Measurements from ENCODE around the gene ZNF641. TPM values are rescaled to one million over a fixed set of nuclear protein-coding genes. Genes with fewer than 3 reads are reported as not detected.

The ZNF641 gene
- total RNA-seq, 1 donor: 16.8 TPM

DNA sequence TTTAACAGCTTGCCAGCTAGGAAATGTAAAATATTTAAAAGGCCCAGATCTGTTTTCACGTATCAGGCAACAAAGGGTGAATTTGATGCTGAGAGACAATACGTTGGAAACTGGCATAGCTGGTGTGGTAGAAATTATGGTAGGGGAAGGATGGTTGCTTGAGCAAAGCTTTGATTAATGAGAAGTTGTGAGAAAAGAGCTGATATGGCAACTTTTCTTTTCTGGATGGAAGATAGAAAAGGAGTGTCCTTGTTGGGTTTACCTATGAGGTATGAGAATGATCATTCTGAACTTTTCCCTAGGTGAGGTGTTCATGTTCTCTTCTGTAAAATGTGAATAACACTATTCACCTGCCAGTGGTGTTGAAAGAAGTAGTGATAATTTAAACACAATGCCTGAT, 34.2 kb downstream of the ZNF641 start:
- DNase-seq (ENCODE audit: low read depth): no peak
- H3K4me3 ChIP-seq (ENCODE audit: low read depth, low read length): no peak overlapping the region
- TF ChIP-seq, protein P1, sequence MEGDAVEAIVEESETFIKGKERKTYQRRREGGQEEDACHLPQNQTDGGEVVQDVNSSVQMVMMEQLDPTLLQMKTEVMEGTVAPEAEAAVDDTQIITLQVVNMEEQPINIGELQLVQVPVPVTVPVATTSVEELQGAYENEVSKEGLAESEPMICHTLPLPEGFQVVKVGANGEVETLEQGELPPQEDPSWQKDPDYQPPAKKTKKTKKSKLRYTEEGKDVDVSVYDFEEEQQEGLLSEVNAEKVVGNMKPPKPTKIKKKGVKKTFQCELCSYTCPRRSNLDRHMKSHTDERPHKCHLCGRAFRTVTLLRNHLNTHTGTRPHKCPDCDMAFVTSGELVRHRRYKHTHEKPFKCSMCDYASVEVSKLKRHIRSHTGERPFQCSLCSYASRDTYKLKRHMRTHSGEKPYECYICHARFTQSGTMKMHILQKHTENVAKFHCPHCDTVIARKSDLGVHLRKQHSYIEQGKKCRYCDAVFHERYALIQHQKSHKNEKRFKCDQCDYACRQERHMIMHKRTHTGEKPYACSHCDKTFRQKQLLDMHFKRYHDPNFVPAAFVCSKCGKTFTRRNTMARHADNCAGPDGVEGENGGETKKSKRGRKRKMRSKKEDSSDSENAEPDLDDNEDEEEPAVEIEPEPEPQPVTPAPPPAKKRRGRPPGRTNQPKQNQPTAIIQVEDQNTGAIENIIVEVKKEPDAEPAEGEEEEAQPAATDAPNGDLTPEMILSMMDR (IDR thresholded peaks at IDR 0.05; ENCODE audit: insufficient read depth, low read depth, low read length): no peak

DNA sequence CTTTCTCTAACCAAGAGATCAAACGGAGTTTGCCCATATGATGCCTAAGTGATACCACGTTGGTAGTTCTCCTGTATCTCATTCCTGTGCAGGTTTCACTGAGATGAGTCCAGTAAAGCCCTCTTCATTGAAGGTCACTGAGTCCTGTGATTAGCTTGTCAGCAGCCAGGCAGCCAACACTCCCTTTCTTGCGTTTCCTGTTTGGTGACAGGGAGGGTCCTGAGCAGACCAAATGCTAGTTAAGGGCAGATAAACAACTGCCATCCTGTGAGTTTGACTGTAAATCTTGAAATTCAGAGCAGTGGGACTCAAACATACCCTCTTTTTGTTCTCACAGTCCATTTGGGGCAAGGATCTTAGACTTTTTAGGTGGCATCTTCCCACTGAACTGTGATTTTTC, 39.4 kb downstream of the ZNF641 start:
- no peak overlapping the region for H3K4me3 ChIP-seq (ENCODE audit: low read depth, low read length)
- TF ChIP-seq, protein P1 (IDR thresholded peaks at IDR 0.05; ENCODE audit: insufficient read depth, low read depth, low read length): no peak
- DNase-seq (ENCODE audit: low read depth): no peak

DNA sequence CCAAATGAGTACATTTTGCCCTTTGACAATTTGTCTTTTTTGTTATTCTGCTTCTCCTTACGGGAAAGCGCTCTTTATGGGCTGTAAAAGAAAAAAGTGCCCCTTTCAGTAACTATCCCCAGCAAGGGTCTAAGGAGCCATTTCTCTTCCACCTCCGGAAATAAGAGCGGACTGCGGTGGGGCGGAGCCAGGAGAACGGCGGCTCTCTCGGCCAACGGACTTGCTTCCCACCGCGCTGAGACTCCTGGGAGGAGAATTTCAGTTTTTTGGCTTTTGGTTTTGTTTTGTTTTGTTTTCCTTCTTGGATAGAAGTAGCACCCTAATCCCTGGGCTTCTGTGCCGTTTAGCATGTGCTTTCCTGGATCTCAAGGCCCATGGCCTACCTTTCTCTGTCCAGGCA, 43.5 kb downstream of the ZNF641 start:
- TF ChIP-seq, protein P1 (IDR thresholded peaks at IDR 0.05; ENCODE audit: insufficient read depth, low read depth, low read length): no peak
- DNase-seq (ENCODE audit: low read depth): no peak
- H3K4me3 ChIP-seq (ENCODE audit: low read depth, low read length): no peak overlapping the region

DNA sequence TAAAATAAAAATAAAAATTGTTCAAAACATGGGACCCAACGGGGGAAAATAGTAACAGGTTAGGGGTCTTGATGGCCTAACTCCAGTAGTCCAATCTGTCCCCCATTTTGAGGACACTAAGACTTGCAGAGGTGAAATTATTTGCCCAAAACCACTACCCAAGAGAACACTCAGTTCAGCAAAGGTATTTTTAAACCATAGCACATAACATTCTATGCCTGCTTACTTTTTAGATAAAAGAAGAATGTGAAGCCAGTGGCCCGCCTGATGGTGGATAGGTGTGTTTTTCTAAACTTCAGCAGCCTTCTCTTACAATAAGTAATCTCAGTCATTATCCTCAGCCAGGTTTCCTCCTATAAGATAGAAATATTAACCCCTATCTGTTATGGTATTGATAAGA, 45.5 kb downstream of the ZNF641 start:
- DNase-seq (ENCODE audit: low read depth): no peak

DNA sequence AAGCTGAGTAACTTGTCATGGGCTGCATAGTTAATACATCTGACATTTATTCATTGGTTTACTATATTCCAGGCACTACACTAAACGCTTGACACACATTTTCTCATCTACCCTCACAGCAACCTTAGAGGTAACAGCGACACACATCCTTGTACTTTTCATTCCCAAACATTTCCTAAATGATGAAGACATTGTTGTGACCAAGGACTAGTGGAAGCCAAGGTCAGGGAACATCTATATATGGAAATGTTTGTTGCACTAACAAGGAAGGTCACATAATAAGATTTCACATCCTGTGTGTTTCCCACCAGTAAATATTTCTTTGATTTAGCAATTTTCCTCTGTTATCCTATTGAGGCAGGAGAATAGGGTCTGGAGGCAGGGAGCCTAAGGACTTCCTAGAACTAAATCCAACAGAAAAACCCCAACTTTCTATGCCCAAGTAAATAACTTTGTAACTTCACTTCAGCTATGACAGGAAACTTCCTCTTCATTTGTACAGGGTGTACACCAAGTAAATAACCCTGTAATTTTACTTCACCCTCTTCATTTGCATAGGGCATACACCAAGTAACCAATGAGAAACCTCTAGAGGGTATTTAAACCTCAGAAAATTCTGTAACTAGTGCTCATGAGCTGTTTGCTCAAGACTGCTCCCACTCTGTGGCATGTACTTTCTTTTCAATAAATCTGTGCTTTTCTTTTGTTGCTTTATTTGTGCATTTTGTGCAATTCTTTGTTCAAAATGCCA, 48.4 kb downstream of the ZNF641 start:
- DNase-seq (ENCODE audit: low read depth): no peak
- TF ChIP-seq, protein P1 (IDR thresholded peaks at IDR 0.05; ENCODE audit: insufficient read depth, low read depth, low read length): no peak

More for the DNA sequence above, 45.5 kb downstream of the ZNF641 start:
- H3K4me3 ChIP-seq (ENCODE audit: low read depth, low read length): no peak overlapping the region
- TF ChIP-seq, protein P1 (IDR thresholded peaks at IDR 0.05; ENCODE audit: insufficient read depth, low read depth, low read length): no peak

DNA sequence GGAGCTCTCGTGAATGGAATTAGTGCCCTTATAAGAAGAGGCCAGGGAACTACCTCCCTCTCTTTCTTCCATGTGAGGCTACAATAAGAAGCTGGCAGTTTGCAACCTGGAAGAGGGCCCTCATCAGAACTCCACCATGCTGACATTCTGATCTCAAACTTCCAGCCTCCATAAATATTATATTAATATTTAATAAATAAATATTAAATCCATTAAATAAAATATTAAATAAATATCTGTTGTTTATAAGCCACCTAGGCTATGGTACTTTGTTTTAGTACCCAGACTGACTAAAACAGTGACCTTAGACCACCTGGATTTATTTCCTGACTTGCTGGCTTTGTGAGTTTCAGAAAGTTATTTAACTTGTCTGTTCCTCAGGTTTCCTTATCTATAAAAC, 49.9 kb downstream of the ZNF641 start:
- no peak for DNase-seq (ENCODE audit: low read depth)
- TF ChIP-seq, protein P1 (IDR thresholded peaks at IDR 0.05; ENCODE audit: insufficient read depth, low read depth, low read length): no peak
- no peak overlapping the region for H3K4me3 ChIP-seq (ENCODE audit: low read depth, low read length)

More for the DNA sequence above, 48.4 kb downstream of the ZNF641 start:
- H3K4me3 ChIP-seq (ENCODE audit: low read depth, low read length): no peak overlapping the region
